GM18511 (cell line): Measurements from ENCODE around the gene PPP1R15B.

Experiments used
- ATAC-seq: cut with Tn5 transposase; IDR thresholded peaks from one replicate; pipeline ENCODE4 v1.9.1; 2021; ENCODE audit warnings: mild to moderate bottlenecking, moderate library complexity; ENCODE audit not compliant: unreplicated experiment

PPP1R15B gene

GRCh38 chr1:204404629-204405028, 7.0 kb downstream of the PPP1R15B start:
- no peak for ATAC-seq

GRCh38 chr1:204402391-204402790, 9.2 kb downstream of the PPP1R15B start:
- no peak for ATAC-seq

- ATAC-seq = no peak
Measured at GRCh38 chr1:204401730-204402129, 9.9 kb downstream of the PPP1R15B start.

- no peak for ATAC-seq
Measured at GRCh38 chr1:204400882-204401510, 10.6 kb downstream of the PPP1R15B start.

GRCh38 chr1:204398197-204399125, 13.2 kb downstream of the PPP1R15B start:
- peak; percentile 75 for ATAC-seq

- no peak for ATAC-seq
Measured at GRCh38 chr1:204396015-204396583, 15.5 kb downstream of the PPP1R15B start.

GRCh38 chr1:204391629-204392028, 20.0 kb downstream of the PPP1R15B start:
- no peak for ATAC-seq

- ATAC-seq = no peak
Measured at GRCh38 chr1:204390751-204391466, 20.7 kb downstream of the PPP1R15B start.

- ATAC-seq = no peak
Measured at GRCh38 chr1:204385727-204386126, 25.9 kb downstream of the PPP1R15B start.

- no peak for ATAC-seq
Measured at GRCh38 chr1:204384636-204385352, 26.8 kb downstream of the PPP1R15B start.

GRCh38 chr1:204383163-204383904, 28.3 kb downstream of the PPP1R15B start:
- no peak for ATAC-seq

- ATAC-seq = no peak
Measured at GRCh38 chr1:204382714-204383083, 28.9 kb downstream of the PPP1R15B start.

- ATAC-seq = no peak
Measured at GRCh38 chr1:204380293-204380831, 31.3 kb downstream of the PPP1R15B start.

GRCh38 chr1:204377800-204378668, 33.6 kb downstream of the PPP1R15B start:
- peak; percentile 72 for ATAC-seq

GRCh38 chr1:204376919-204377799, 34.5 kb downstream of the PPP1R15B start:
- ATAC-seq = no peak

GRCh38 chr1:204376465-204376864, 35.2 kb downstream of the PPP1R15B start:
- ATAC-seq = no peak

- no peak for ATAC-seq
Measured at GRCh38 chr1:204373911-204374310, 37.7 kb downstream of the PPP1R15B start.

- ATAC-seq = no peak
Measured at GRCh38 chr1:204370176-204370575, 41.4 kb downstream of the PPP1R15B start.
